Muscle layer of colon (tissue), 2 donors: ENCODE measurements around the gene AHNAK.
"Not testable (repeated sequence)": the region's sequence is repeated elsewhere in the genome, so short reads cannot be mapped to it uniquely, and the experiment has no call there.

Experiments used
- H3K27ac ChIP-seq: one replicate; pipeline ENCODE4 v1.7.0; 2013; ENCODE audit warnings: low read depth, mild to moderate bottlenecking, low read length, moderate library complexity
- H3K27me3 ChIP-seq, 2 donors: one replicate each; pipeline ENCODE4 v1.7.0; 2013; ENCODE audit warnings: low read length in 2 of 2, mild to moderate bottlenecking in 2 of 2; ENCODE audit not compliant: insufficient read depth in 2 of 2, control insufficient read depth in 1 of 2
- H3K36me3 ChIP-seq: one replicate; pipeline ENCODE4 v1.7.0; 2013; ENCODE audit warnings: mild to moderate bottlenecking, low read length; ENCODE audit not compliant: insufficient read depth
- H3K4me1 ChIP-seq: one replicate; pipeline ENCODE4 v1.7.0; 2013; ENCODE audit warnings: mild to moderate bottlenecking, low read length; ENCODE audit not compliant: insufficient read depth
- H3K4me3 ChIP-seq, 2 donors: one replicate each; pipeline ENCODE4 v1.7.0; 2013; ENCODE audit warnings: low read length in 2 of 2, low read depth in 1 of 2, mild to moderate bottlenecking in 1 of 2, moderate library complexity in 1 of 2
- H3K9ac ChIP-seq: one replicate; pipeline ENCODE4 v1.7.0; 2013; ENCODE audit warnings: low read length
- H3K9me3 ChIP-seq: one replicate; pipeline ENCODE4 v1.7.0; 2013; ENCODE audit warnings: mild to moderate bottlenecking, low read length
- donor health status: abdominal sarcoma.
- donor health status: Adenocarcinoma of cecum.

Gene AHNAK

DNA sequence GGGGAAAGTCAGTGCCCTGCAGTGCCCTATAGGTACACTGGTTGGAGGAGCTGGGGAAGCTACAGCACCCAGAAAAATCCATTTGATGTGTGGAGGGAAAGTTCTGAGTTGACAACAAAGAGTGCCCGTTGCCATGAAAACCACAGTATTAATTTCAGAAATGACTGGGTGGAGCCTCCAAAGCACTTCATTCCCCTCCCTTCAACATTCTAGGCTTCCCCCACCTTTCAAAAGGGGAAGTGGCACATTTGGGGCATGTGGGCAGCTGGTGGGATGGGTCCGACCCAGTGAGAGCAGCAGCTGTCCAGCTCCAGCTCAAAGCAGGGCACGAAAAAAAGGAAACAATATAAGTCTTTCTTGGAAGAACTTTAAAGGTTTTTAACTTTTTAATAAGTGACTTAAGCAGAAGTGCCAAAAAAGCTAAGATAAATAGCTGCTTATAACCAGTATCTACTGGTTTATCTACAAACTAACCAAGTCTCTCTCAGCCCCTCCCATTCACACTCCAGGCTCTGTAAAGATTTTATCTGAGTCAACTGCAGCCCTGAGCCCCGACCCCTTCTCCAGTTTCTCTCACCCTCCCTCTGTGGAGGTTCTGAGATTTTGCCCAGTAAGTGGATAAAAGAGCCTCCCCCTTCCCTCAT lies 9.0 kb upstream of the AHNAK start:
- H3K27ac ChIP-seq = peak overlapping the region; percentile 79
- H3K9me3 ChIP-seq = no peaks in the 10 kb centered on the region
- peaks cover 80% of the 10 kb centered on the region for H3K4me1 ChIP-seq
- no peak overlapping the region for H3K9ac ChIP-seq
- H3K4me3 ChIP-seq = peak overlapping the region in 1 of 2 donors; percentile 13
- H3K27me3 ChIP-seq = no peaks in the 10 kb centered on the region
- H3K36me3 ChIP-seq = peaks cover 22% of the 10 kb centered on the region

DNA sequence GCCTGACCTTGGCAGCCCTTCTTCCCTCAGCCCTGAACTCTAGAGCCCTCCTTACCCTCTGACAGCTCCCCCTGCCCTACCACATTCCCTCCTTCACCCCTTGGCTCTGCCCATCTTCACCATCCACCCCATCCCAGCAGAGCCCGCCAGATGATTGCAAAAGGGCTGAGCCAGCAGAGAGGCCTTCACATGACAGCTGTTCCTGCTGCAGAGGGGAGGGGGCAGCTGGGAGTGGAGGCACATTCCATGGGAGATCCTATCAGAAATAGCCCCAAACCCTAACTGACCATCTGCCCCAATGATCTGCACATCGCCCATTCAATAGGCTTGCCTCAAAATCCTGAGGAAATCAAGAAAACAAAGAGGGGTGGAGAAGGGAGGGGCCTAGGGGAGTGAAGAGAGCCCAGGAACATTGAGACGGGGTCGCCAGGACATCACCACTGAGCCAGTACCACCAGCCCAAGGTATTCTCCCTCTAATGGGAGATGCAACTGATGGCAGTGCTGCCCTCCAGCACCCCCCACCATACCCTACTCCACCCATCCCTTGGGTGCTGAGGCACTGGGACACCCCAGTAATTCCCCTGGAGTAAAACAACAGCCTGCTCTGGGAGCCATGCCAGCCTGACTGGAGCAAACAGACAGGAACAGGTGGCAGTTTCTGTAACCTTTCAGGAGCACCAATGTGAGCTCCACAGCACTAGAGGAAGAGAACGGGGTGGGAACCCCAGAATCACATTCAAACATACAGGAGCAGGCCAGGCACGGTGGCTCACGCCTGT lies 8.0 kb upstream of the AHNAK start:
- Histone ChIP-seq H3K36me3 (peaks cover 14% of the 10 kb centered on the region), H3K4me3 (peak overlapping the region in 1 of 2 donors; percentile 28), H3K9ac (peak overlapping the region; percentile 14), H3K27me3 (no peaks in the 10 kb centered on the region), H3K9me3 (no peaks in the 10 kb centered on the region), H3K4me1 (peaks cover 70% of the 10 kb centered on the region), H3K27ac (peak overlapping the region; percentile 84)

DNA sequence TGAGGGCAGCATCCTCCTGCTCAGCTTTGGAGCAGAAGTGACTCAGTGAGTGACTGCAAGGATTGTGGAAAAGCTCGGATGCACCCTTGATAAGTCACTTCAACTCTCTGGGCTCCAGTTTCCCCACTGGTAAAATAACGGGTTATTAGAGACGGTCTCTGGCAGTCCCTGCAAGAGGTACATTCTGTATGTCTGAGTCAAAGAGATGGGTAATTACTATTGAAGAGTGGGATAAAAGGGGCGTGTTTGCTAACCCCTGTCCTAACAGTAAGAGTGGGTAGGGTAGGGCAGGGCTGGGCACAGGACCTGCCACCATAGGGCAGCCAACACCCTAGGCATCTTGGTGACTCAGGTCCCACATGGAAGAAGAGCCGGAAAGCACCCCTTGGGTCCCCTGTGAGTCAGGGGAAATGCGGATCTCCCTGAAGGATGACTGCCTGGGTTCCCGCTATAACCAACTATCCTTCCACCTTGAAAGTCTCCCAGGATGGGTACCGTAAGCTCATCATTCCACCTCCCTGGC lies 7.3 kb upstream of the AHNAK start:
- no peaks in the 10 kb centered on the region for H3K9me3 ChIP-seq
- peak overlapping the region; percentile 65 for H3K9ac ChIP-seq
- peak overlapping the region in 1 of 2 donors; percentile 28 for H3K4me3 ChIP-seq
- H3K27ac ChIP-seq = peak overlapping the region; percentile 84
- peaks cover 72% of the 10 kb centered on the region for H3K4me1 ChIP-seq
- no peaks in the 10 kb centered on the region for H3K27me3 ChIP-seq
- peaks cover 7% of the 10 kb centered on the region for H3K36me3 ChIP-seq

DNA sequence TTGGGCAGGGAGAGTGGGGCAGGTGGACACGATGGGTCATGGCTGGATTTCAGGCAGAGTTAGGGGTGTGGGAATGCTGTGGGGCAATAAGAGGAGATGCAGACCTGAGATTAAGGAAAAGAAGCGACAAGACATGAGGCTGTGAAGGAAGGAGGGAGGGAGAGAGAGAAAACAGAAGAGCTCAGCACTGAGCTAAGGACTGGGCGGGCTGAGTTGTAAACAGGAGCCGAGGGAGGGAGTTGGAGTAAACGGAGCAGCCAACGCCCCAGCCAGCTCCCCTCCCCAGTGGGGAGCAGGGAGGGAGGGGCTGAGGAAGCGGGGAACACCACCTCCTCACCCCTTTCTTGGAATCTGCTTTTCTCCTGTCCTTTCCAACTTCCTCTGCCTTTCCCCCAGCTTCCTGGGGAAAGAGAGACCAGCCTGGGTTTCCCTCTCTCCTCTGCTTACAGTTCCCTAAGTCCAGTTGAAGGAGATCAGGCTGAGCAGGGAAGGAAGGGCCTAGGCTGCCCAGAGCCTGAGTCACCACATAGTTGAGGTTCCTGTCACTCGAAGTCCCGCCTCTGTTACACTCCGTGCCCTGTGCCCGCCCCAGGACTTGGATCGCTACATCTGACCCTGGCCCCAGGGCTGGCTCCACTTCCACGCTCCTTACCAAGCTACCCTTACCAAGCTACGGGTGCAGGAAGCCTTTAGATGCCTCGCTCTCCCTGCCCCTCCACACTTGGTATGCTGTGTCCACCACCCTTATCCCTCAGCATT lies 6.7 kb upstream of the AHNAK start:
- Histone ChIP-seq H3K27me3 (no peaks in the 10 kb centered on the region), H3K4me3 (peak overlapping the region in 1 of 2 donors; percentile 28), H3K9ac (peak overlapping the region; percentile 65), H3K4me1 (peaks cover 79% of the 10 kb centered on the region), H3K27ac (peak overlapping the region; percentile 84), H3K9me3 (no peaks in the 10 kb centered on the region), H3K36me3 (peaks cover under 1% of the 10 kb centered on the region)

DNA sequence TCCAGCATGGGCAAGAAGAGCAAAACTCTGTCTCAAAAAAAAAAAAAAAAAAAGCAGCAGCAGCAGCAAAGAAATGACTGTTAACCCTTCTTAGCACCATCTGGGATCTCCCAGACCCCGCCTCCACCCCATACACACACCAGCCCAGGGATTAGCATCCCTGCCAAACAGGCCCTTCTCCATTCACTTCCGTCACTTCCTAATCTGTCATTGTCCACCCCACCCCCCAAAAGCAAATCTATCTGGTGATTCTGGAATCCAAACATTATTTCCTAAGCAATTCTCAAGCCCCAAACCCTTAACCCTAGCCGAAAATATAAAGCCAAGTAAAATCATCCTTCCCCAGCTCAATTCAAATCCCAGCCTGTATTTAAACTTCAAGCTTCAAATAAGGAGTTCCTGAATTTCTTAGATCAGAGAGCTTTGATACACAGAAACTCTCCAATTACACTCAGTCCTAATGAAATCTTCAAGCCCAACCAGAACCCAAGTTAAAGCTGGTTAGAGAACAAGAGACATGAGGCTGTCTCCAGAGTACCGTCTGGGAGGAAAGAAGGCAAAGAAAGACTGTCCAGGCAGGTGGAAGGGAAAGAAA lies 6.0 kb upstream of the AHNAK start:
- H3K9ac ChIP-seq = peak overlapping the region; percentile 65

DNA sequence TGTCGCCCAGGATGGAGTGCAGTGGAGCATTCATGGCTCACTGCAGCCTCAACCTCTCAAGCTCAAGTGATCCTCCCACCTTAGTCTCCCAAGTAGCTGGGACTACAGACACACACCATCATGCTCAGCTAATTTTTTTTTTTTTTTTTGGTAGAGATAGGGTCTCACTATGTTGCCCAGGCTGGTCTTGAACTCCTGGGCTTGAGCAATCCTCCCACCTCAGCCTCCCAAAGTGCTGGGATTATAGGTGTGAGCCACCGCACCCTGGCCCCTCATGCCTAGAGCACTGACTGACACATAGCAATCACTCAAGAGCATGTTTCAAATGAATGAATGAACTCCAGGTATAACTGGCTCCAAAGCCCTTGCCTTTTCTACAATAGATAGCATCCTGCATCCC lies 3.9 kb upstream of the AHNAK start:
- Histone ChIP-seq H3K4me1 (peaks cover 64% of the 10 kb centered on the region), H3K27ac (peak overlapping the region; percentile 3)
- H3K9me3 ChIP-seq, H3K9ac ChIP-seq, H3K36me3 ChIP-seq, H3K27me3 ChIP-seq, H3K4me3 ChIP-seq: not testable (repeated sequence)

More for the DNA sequence above, 6.0 kb upstream of the AHNAK start:
- H3K9me3 ChIP-seq = no peaks in the 10 kb centered on the region
- H3K4me1 ChIP-seq = peaks cover 83% of the 10 kb centered on the region
- H3K36me3 ChIP-seq = no peaks in the 10 kb centered on the region
- H3K27ac ChIP-seq = peak overlapping the region; percentile 84
- H3K27me3 ChIP-seq = no peaks in the 10 kb centered on the region
- H3K4me3 ChIP-seq = peak overlapping the region in 1 of 2 donors; percentile 28

DNA sequence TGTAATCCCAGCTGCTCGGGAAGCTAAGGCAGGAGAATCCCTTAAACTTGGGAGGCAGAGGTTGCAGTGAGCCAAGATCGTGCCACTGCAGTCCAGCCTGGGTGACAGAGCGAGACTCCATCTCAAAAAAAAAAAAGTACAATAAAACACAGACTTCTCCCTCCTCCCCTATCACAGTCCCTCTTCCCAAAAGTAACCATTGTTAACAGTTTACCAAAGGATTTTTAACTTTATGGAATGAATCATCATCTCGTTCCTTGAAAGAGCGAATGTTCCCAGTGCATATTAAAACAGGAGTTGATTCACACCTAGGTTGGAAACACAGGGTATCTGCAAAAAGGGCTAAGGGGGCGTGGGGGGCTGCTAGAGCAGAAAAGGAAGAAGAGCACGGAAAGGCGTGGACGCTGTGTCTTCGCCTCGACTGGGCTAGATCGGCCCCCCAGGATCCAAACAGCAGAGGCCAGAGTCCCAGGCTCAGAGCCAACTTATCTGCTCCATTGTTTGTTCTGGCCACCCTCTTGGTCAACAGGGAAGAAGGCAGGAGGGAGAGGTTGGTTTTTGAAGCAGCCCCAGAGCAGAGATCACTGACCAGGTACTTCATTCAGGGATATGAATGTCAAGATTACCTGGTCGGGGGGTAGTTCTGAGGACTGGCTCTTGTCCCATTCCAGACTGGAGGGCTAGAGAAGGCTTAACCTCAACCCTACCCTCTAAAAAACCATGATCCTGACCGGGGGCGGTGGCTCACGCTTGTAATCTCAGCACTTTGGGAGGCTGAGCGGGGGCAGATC lies 2.1 kb upstream of the AHNAK start:
- no peak overlapping the region for H3K9ac ChIP-seq
- H3K27me3 ChIP-seq = no peaks in the 10 kb centered on the region
- peaks cover 47% of the 10 kb centered on the region for H3K4me1 ChIP-seq
- peak overlapping the region; percentile 6 for H3K27ac ChIP-seq
- H3K4me3 ChIP-seq = peak overlapping the region in 1 of 2 donors; percentile 99
- H3K36me3 ChIP-seq = no peaks in the 10 kb centered on the region
- no peaks in the 10 kb centered on the region for H3K9me3 ChIP-seq

DNA sequence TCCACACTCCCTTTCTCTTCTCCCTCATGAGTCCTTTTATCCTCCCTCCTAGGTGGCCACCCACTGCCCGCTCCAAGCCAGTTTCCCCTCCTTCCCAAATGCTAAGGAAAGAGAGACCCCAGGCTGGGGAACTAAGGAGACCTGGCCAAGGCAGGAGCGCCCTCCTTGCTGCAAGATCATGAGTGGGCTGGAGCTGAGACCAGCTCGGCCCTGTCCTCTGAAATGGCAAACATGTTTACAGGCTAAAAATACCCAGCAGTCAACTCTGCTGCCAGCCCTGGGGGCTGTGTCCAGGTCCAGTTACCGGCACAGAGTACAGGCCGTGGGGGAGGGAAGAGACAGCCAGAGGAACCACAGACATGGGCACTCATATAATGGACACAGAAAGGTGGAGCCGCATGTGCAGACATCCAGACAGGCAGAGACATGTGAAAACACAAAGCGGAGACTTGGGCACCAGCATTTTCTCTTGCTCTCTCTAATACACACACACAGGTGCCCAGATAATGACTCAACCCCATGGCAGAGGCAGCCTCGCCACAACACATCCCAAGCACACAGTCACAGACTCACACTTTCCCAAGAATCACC lies 1.2 kb upstream of the AHNAK start:
- peak overlapping the region; percentile 96 to 99 for H3K4me3 ChIP-seq
- H3K9ac ChIP-seq = peak overlapping the region; percentile 88
- peaks cover 42% of the 10 kb centered on the region for H3K4me1 ChIP-seq

DNA sequence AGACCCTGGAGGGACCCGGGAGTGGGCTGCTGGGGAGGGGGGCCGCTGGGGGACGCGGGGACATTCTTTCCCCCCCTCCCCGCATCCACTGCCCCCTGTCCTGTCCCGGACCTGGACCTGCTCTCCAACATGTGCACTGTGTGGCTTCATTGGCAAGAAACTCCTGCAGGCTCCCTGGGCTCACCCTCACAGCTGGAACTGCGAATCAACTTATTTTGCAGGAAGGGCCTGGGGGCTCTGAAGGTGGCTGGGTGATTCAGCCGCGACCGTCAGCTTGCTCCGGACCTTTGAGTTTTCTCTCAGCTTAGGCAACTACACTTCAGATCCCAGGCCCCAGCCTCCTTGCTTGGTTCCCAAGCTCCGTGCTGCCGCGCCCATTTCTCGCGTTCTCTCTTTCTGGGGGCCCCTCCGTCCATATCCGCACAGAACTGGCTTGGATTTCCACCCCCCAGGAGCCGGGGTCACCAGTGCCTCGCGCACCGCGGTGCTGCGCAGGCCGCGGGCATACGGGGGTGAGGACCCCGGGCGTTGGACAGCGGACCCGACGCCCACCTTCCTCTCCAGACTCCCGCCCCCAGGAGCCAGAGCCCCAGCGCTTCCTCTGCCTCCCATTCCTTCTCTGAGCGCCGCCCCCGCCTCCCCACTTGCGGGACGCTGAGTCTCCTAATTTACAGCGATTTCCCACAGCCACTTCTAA lies 471 bp upstream of the AHNAK start:
- Histone ChIP-seq H3K27ac (peak overlapping the region; percentile 98), H3K36me3 (no peaks in the 10 kb centered on the region), H3K4me1 (peaks cover 41% of the 10 kb centered on the region), H3K9ac (peak overlapping the region; percentile 88), H3K4me3 (peak overlapping the region; percentile 96 to 99), H3K9me3 (no peaks in the 10 kb centered on the region), H3K27me3 (no peaks in the 10 kb centered on the region)

More for the DNA sequence above, 1.2 kb upstream of the AHNAK start:
- Histone ChIP-seq H3K27ac (peak overlapping the region; percentile 98), H3K27me3 (no peaks in the 10 kb centered on the region), H3K9me3 (no peaks in the 10 kb centered on the region), H3K36me3 (no peaks in the 10 kb centered on the region)
